Spinal cord (tissue), 10 donors: ENCODE results near the gene MANEAL. TPM values are rescaled to one million over a fixed set of nuclear protein-coding genes. Genes with fewer than 3 reads are reported as not detected.
A peak's percentile ranks its signal among the peaks of the same experiment; 100 is the strongest.

Experiments used
- DNase-seq, 6 donors: peaks; one replicate each; pipeline versions ENCODE4 v3.0.0 to v3.0.0-alpha.2; 2013 to 2015; ENCODE audit warnings: low spot score in 6 of 6, low read depth in 4 of 6
- H3K27ac ChIP-seq: one replicate; pipeline ENCODE4 v1.5.1; 2013; ENCODE audit warnings: low read depth, low read length, control low read depth
- H3K27me3 ChIP-seq: one replicate; pipeline ENCODE4 v1.6.1; 2013; ENCODE audit warnings: low read length; ENCODE audit not compliant: control insufficient read depth, insufficient read depth
- H3K36me3 ChIP-seq: one replicate; pipeline ENCODE4 v1.6.1; 2013; ENCODE audit warnings: low read length; ENCODE audit not compliant: control insufficient read depth, insufficient read depth
- H3K4me1 ChIP-seq: one replicate; pipeline ENCODE4 v1.6.1; 2013; ENCODE audit warnings: low read length; ENCODE audit not compliant: control insufficient read depth, insufficient read depth
- H3K4me3 ChIP-seq: one replicate; pipeline ENCODE4 v1.5.1; 2013; ENCODE audit warnings: low read depth, low read length, control low read depth
- H3K9me3 ChIP-seq: one replicate; pipeline ENCODE4 v1.6.1; 2013; ENCODE audit warnings: low read length; ENCODE audit not compliant: control insufficient read depth, insufficient read depth
- WGBS: methylation state at CpG from one replicate; pipeline ENCODE4 v1.1.5; 2013; ENCODE audit warnings: missing lambda C conversion rate; ENCODE audit not compliant: insufficient coverage; 5-methylcytosine and 5-hydroxymethylcytosine counted together
- polyA plus RNA-seq, 2 donors: library from polyadenylated mRNA; unstranded; fragments of 120-200 nt; gene quantifications; one replicate each; pipeline ENCODE4 v1.2.1, GENCODE V29; 2013; ENCODE audit not compliant: insufficient read length in 2 of 2
- total RNA-seq, 2 donors: library from RNA; depleted of rRNA in 1 of 2; stranded (reverse); fragments of 120-200 nt in 1 of 2; fragments of >200 nt in 1 of 2; gene quantifications; one replicate each; pipeline versions ENCODE4 v1.2.3 to v1.2.4, GENCODE V29; 2013 to 2014
- donor health status: healthy.

MANEAL gene
- total and polyA plus RNA-seq, 4 donors = 15.0 to 53.7 (median 40.8) TPM

- H3K9me3 ChIP-seq = no peaks in the 10 kb centered on the region
- peaks cover 23% of the 10 kb centered on the region for H3K4me1 ChIP-seq
These were observed 14.1 kb downstream of the MANEAL start, which contains the start of the genes C1orf122 and YRDC for GRCh38 chr1:37807555-37808368. Gene C1orf122, plus strand, starts transcription at chr1:37807790. Its CDS starts 615 bp downstream, at chr1:37808405. Gene YRDC, minus strand, starts transcription at chr1:37808208. Its CDS starts 28 bp downstream, at chr1:37808180.

GRCh38 chr1:37808369-37809319 lies 15.0 kb downstream of the MANEAL start:
- WGBS = under 1% methylated on average over 48 of the region's 54 CpGs
- peak overlapping the region; percentile 95 for H3K27ac ChIP-seq
- no peaks in the 10 kb centered on the region for H3K27me3 ChIP-seq
- H3K9me3 ChIP-seq = no peaks in the 10 kb centered on the region
- peak overlapping the region; percentile 61 for H3K4me3 ChIP-seq
- peaks cover 24% of the 10 kb centered on the region for H3K36me3 ChIP-seq
- peak in 5 of 6 donors; percentile 50 to 95 (median 83) for DNase-seq
- peaks cover 23% of the 10 kb centered on the region for H3K4me1 ChIP-seq

More at GRCh38 chr1:37807555-37808368, 14.1 kb downstream of the MANEAL start, which contains the start of the genes C1orf122 and YRDC:
- Histone ChIP-seq H3K36me3 (peaks cover 29% of the 10 kb centered on the region), H3K27ac (peak within 1 kb of the TSS; percentile 95), H3K4me3 (peak within 1 kb of the TSS; percentile 70), H3K27me3 (no peaks in the 10 kb centered on the region)
- under 1% methylated on average over 89 of the region's 95 CpGs for WGBS
- DNase-seq = peak; percentile 74 to 98 (median 92)

- H3K4me1 ChIP-seq = peaks cover 23% of the 10 kb centered on the region
- peaks cover 19% of the 10 kb centered on the region for H3K36me3 ChIP-seq
- no peaks in the 10 kb centered on the region for H3K27me3 ChIP-seq
- H3K4me3 ChIP-seq = no peak overlapping the region
- no CpG with 5 or more reads among the region's 2 CpGs for WGBS
- no peak for DNase-seq
- no peaks in the 10 kb centered on the region for H3K9me3 ChIP-seq
- H3K27ac ChIP-seq = no peak overlapping the region
These were observed 16.3 kb downstream of the MANEAL start for GRCh38 chr1:37809942-37810341.

GRCh38 chr1:37811027-37811655 lies 17.5 kb downstream of the MANEAL start:
- no peak overlapping the region for H3K27ac ChIP-seq
- 3% methylated on average over 5 of the region's 7 CpGs for WGBS
- H3K4me3 ChIP-seq = no peak overlapping the region
- peaks cover 24% of the 10 kb centered on the region for H3K36me3 ChIP-seq
- H3K9me3 ChIP-seq = no peaks in the 10 kb centered on the region
- H3K4me1 ChIP-seq = peaks cover 23% of the 10 kb centered on the region
- no peaks in the 10 kb centered on the region for H3K27me3 ChIP-seq
- DNase-seq = peak in 3 of 6 donors; percentile 32 to 91 (median 86)

GRCh38 chr1:37813529-37814145 lies 20.0 kb downstream of the MANEAL start:
- Histone ChIP-seq H3K9me3 (no peaks in the 10 kb centered on the region), H3K4me3 (no peak overlapping the region), H3K4me1 (peaks cover 15% of the 10 kb centered on the region), H3K36me3 (peaks cover 28% of the 10 kb centered on the region), H3K27ac (no peak overlapping the region), H3K27me3 (no peaks in the 10 kb centered on the region)
- no peak for DNase-seq
- 80% methylated on average over 1 of the region's 2 CpGs for WGBS

- Histone ChIP-seq H3K27me3 (no peaks in the 10 kb centered on the region), H3K27ac (no peak overlapping the region), H3K36me3 (peaks cover 32% of the 10 kb centered on the region), H3K4me1 (peaks cover 9% of the 10 kb centered on the region), H3K9me3 (no peaks in the 10 kb centered on the region), H3K4me3 (no peak overlapping the region)
- no peak for DNase-seq
- 96% methylated on average over 7 of the region's 7 CpGs for WGBS
These were observed 20.6 kb downstream of the MANEAL start for GRCh38 chr1:37814252-37814651.

- Histone ChIP-seq H3K36me3 (peaks cover 44% of the 10 kb centered on the region), H3K27ac (peak overlapping the region; percentile 64), H3K27me3 (no peaks in the 10 kb centered on the region), H3K9me3 (no peaks in the 10 kb centered on the region), H3K4me1 (peaks cover 4% of the 10 kb centered on the region), H3K4me3 (no peak overlapping the region)
- peak in 1 of 6 donors; percentile 33 for DNase-seq
- 29% methylated on average over 2 of the region's 2 CpGs for WGBS
These were observed 23.8 kb downstream of the MANEAL start for GRCh38 chr1:37817481-37817880.

GRCh38 chr1:37821481-37821880 lies 27.8 kb downstream of the MANEAL start:
- no peaks in the 10 kb centered on the region for H3K9me3 ChIP-seq
- H3K4me1 ChIP-seq = peaks cover 3% of the 10 kb centered on the region
- WGBS = no CpG with 5 or more reads among the region's 2 CpGs
- H3K4me3 ChIP-seq = no peak overlapping the region
- no peaks in the 10 kb centered on the region for H3K27me3 ChIP-seq
- H3K27ac ChIP-seq = no peak overlapping the region
- peaks cover 41% of the 10 kb centered on the region for H3K36me3 ChIP-seq
- no peak for DNase-seq
